HL-60/S4 treated with phorbol 12-myristate 13-acetate at 8.2 ng/mL for 4 days and 3 days (cell line): ENCODE results near the gene LRCH2.

Source experiments
- in situ Hi-C: fragments of 300-500 bp; cut with MboI; formaldehyde crosslinking; loops from 2 replicates; pipeline ENCODE4 v1.15.0; 2022; ENCODE audit warnings: low sequenced_read_pairs

LRCH2 gene

DNA sequence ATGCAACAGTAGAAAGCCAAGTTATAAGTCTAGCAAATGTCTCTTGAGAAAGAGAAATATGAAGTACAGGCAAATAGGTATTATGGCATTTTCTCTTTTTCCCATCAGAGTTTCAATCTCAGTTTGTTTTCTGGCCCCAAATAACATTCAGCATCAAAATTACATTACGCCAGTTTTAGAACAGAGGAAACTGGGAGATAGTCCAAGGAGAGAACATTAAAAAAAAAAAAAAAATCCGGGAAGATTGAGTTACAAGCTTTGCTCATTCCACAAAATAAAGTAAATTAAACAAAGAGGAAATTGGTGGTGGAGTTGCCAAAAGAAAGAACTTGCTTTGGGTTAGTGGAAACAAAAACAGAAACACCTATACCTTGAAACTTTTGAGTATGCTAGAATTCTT lies 166.1 kb downstream of the LRCH2 start:
- in situ Hi-C loops: no loop called here

DNA sequence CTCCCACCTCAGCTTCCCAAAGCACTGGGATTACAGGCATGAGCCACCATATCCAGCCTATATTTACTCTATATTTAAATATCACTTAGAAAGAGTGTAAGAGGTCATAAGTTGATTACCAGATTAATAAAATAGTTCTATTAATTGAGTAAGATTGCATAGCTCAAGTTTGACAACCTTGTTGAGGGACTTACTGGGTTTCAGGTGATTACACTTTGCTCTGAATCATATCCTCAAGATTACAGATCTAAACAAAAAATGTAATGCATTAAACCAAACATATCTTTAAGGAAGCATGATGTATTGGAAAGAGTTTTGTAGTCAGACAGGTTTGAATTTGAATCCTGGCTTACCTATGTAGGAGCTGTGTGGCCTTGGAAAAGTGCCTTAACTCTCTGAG lies 168.6 kb downstream of the LRCH2 start:
- in situ Hi-C loops: no loop called here
